CD14-positive monocyte (primary cell): ENCODE data around the gene TMEM30A. TPM values are rescaled to one million over a fixed set of nuclear protein-coding genes. Genes with fewer than 3 reads are reported as not detected.
A peak's percentile ranks its signal among the peaks of the same experiment; 100 is the strongest.

Experiments used
- DNase-seq, 3 donors: peaks; one replicate each; pipeline ENCODE4 v3.0.0-alpha.2; 2011 to 2022
- H2AFZ ChIP-seq: 2 replicates; pipeline ENCODE4 v1.6.0; 2012; ENCODE audit warnings: mild to moderate bottlenecking, low read depth, low read length, inconsistent platforms; ENCODE audit not compliant: insufficient read depth, poor library complexity, severe bottlenecking
- H3K27ac ChIP-seq, 2 donors: 1 replicate in 1 of 2; 2 replicates in 1 of 2; pipeline ENCODE4 v1.5.1; 2012 to 2013; ENCODE audit warnings: low read length in 2 of 2, control low read depth in 1 of 2, inconsistent platforms in 1 of 2, low read depth in 1 of 2, mild to moderate bottlenecking in 1 of 2
- H3K27me3 ChIP-seq, 2 donors: one replicate each; pipeline versions ENCODE4 v1.6.0 to v1.6.1; 2011 to 2013; ENCODE audit warnings: low read length in 2 of 2; ENCODE audit not compliant: control insufficient read depth in 2 of 2, insufficient read depth in 2 of 2
- H3K36me3 ChIP-seq, 2 donors: replicated peaks in 1 of 2; 1 replicate in 1 of 2; 2 replicates in 1 of 2; pipeline versions ENCODE4 v1.5.1 to v1.6.1; 2012 to 2013; ENCODE audit warnings: low read length in 2 of 2, control low read depth in 1 of 2, inconsistent platforms in 1 of 2, mild to moderate bottlenecking in 1 of 2; ENCODE audit not compliant: insufficient read depth in 2 of 2, control insufficient read depth in 1 of 2
- H3K4me1 ChIP-seq, 2 donors: 1 replicate in 1 of 2; 2 replicates in 1 of 2; pipeline versions ENCODE4 v1.5.1 to v1.6.1; 2012 to 2013; ENCODE audit warnings: low read length in 2 of 2, control low read depth in 1 of 2, inconsistent platforms in 1 of 2, mild to moderate bottlenecking in 1 of 2, moderate library complexity in 1 of 2; ENCODE audit not compliant: insufficient read depth in 2 of 2, control insufficient read depth in 1 of 2
- H3K4me2 ChIP-seq: replicated peaks from 2 replicates; pipeline ENCODE3; 2012; ENCODE audit warnings: low read length, moderate library complexity, mild to moderate bottlenecking; ENCODE audit not compliant: poor library complexity, severe bottlenecking; ENCODE audit errors: extremely low read depth
- H3K4me3 ChIP-seq, 3 experiments: fragments of 200-600 bp in 1 of 3; sonication (generic) in 1 of 3; replicated peaks in 1 of 3; 1 replicate in 2 of 3; 2 replicates in 1 of 3; pipeline ENCODE4 v1.5.1; 2011 to 2013; ENCODE audit warnings: low read length in 3 of 3, mild to moderate bottlenecking in 3 of 3, control low read depth in 2 of 3, low read depth in 2 of 3, inconsistent platforms in 1 of 3, moderate library complexity in 1 of 3
- H3K79me2 ChIP-seq: 2 replicates; pipeline ENCODE4 v1.6.0; 2012; ENCODE audit warnings: mild to moderate bottlenecking, control low read depth, inconsistent platforms, low read length, moderate library complexity; ENCODE audit not compliant: insufficient read depth
- H3K9ac ChIP-seq: 2 replicates; pipeline ENCODE4 v1.6.0; 2017; ENCODE audit warnings: low read length, mild to moderate bottlenecking; ENCODE audit not compliant: insufficient read depth, poor library complexity, severe bottlenecking
- H3K9me3 ChIP-seq, 2 donors: replicated peaks in 1 of 2; 1 replicate in 1 of 2; 2 replicates in 1 of 2; pipeline versions ENCODE4 v1.5.1 to v1.6.1; 2012 to 2013; ENCODE audit warnings: low read length in 2 of 2, control low read depth in 1 of 2; ENCODE audit not compliant: control insufficient read depth in 1 of 2, insufficient read depth in 1 of 2
- H4K20me1 ChIP-seq: 2 replicates; pipeline ENCODE4 v1.6.0; 2012; ENCODE audit warnings: mild to moderate bottlenecking, low read length, control low read depth, moderate library complexity; ENCODE audit not compliant: insufficient read depth
- H3K27ac Mint-ChIP-seq, 7 donors: one replicate each; pipeline ENCODE4 v1.8.0; 2020; ENCODE audit warnings: mild to moderate bottlenecking in 7 of 7, mixed read lengths in 7 of 7, moderate library complexity in 6 of 7, inconsistent platforms in 2 of 7
- H3K27me3 Mint-ChIP-seq, 3 donors: one replicate each; pipeline ENCODE4 v1.8.0; 2021 to 2022; ENCODE audit warnings: low read depth in 3 of 3, mild to moderate bottlenecking in 3 of 3, mixed read lengths in 3 of 3, moderate library complexity in 3 of 3, inconsistent platforms in 1 of 3
- H3K36me3 Mint-ChIP-seq, 2 donors: one replicate each; pipeline ENCODE4 v1.8.0; 2020; ENCODE audit warnings: mixed read lengths in 2 of 2, inconsistent platforms in 1 of 2, mild to moderate bottlenecking in 1 of 2
- H3K4me1 Mint-ChIP-seq: one replicate; pipeline ENCODE4 v1.8.0; 2020; ENCODE audit warnings: mild to moderate bottlenecking, mixed read lengths
- H3K4me3 Mint-ChIP-seq, 2 donors: one replicate each; pipeline ENCODE4 v1.8.0; 2020; ENCODE audit warnings: mild to moderate bottlenecking in 2 of 2, mixed read lengths in 2 of 2, moderate library complexity in 1 of 2
- H3K9me3 Mint-ChIP-seq, 7 donors: one replicate each; pipeline ENCODE4 v1.8.0; 2020 to 2022; ENCODE audit warnings: mixed read lengths in 7 of 7, mild to moderate bottlenecking in 6 of 7, moderate library complexity in 6 of 7, inconsistent platforms in 2 of 7
- CTCF ChIP-seq: fragments of 200-600 bp; IDR thresholded peaks from one replicate; pipeline ENCODE4 v1.8.0; 2022; ENCODE audit warnings: antibody characterized with exemption, mild to moderate bottlenecking
- WGBS: methylation state at CpG from one replicate; pipeline ENCODE4 v1.1.5; 2013; ENCODE audit warnings: missing lambda C conversion rate; ENCODE audit not compliant: insufficient coverage; 5-methylcytosine and 5-hydroxymethylcytosine counted together
- intact Hi-C, 2 donors: fragments of 100-400 bp; cut with micrococcal nuclease; formaldehyde crosslinking; loops; one replicate each; pipeline versions ENCODE4 v1.15.0 to v1.15.1; 2023
- polyA plus RNA-seq, 3 donors: library from polyadenylated mRNA; depleted of rRNA in 1 of 3; unstranded in 2 of 3; stranded (reverse) in 1 of 3; fragments of 300-500 nt in 2 of 3; fragments of >200 nt in 1 of 3; fragmentation: Illumina TruSeq in 2 of 3; gene quantifications; 1 replicate in 2 of 3; 2 replicates in 1 of 3; pipeline ENCODE4 v1.2.3, GENCODE V29; 2012 to 2021

TMEM30A gene
- polyA plus RNA-seq, 3 donors: 12.2 to 101 (median 70.6) TPM

- Histone ChIP-seq H3K27ac (no peak overlapping the region), H3K27me3 (no peaks in the 10 kb centered on the region), H4K20me1 (peaks cover 36% of the 10 kb centered on the region), H3K4me3 (peak overlapping the region in 2 of 3 experiments; percentile 91 to 99), H3K79me2 (peaks cover 85% of the 10 kb centered on the region), H3K4me1 (peaks cover 29 to 68% of the 10 kb centered on the region in 2 donors), H3K36me3 (no peaks in the 10 kb centered on the region), H3K9me3 (no peaks in the 10 kb centered on the region), H3K4me2 (peak overlapping the region; percentile 95), H3K9ac (no peak overlapping the region), H2AFZ (no peak overlapping the region)
- peak overlapping the region; percentile 44 to 55 for H3K4me3 Mint-ChIP-seq
- TF ChIP-seq CTCF: no peak
- no peak for DNase-seq
- peaks cover 60% of the 10 kb centered on the region for H3K4me1 Mint-ChIP-seq
- no CpG with 5 or more reads among the region's 2 CpGs for WGBS
- peak overlapping the region in 2 of 7 donors; percentile 7 to 32 for H3K27ac Mint-ChIP-seq
- H3K27me3 Mint-ChIP-seq: no peaks in the 10 kb centered on the region
- H3K36me3 Mint-ChIP-seq: peaks cover 2 to 6% of the 10 kb centered on the region in 2 donors
- H3K9me3 Mint-ChIP-seq: no peaks in the 10 kb centered on the region
- intact Hi-C loops: loop anchor here (5.0 to 10.0 kb wide), 3 partner anchors 35 to 322 kb away; partner anchors contain the start of gene SENP6 (in 2 of the 2)
These were observed 1.9 kb downstream of the TMEM30A start for GRCh38 chr6:75282706-75283105.

GRCh38 chr6:75281653-75282052 is 2.9 kb downstream of the TMEM30A start:
- Mint-ChIP-seq H3K4me1 (peaks cover 53% of the 10 kb centered on the region), H3K27me3 (no peaks in the 10 kb centered on the region), H3K27ac (peak overlapping the region in 1 of 7 donors; percentile 57), H3K4me3 (peak overlapping the region; percentile 37 to 51), H3K9me3 (no peaks in the 10 kb centered on the region), H3K36me3 (peaks cover 2 to 6% of the 10 kb centered on the region in 2 donors)
- TF ChIP-seq CTCF: no peak
- no peaks in the 10 kb centered on the region for H3K9me3 ChIP-seq
- peaks cover 93% of the 10 kb centered on the region for H3K79me2 ChIP-seq
- peak overlapping the region in 1 of 3 experiments; percentile 27 for H3K4me3 ChIP-seq
- intact Hi-C loops: loop anchor here (5.0 to 10.0 kb wide), 3 partner anchors 34 to 323 kb away; partner anchors contain the start of gene SENP6 (in 2 of the 2)
- peaks cover 46% of the 10 kb centered on the region for H4K20me1 ChIP-seq
- H3K27ac ChIP-seq: peak overlapping the region in 1 of 2 donors; percentile 51
- H3K9ac ChIP-seq: no peak overlapping the region
- no peaks in the 10 kb centered on the region for H3K27me3 ChIP-seq
- peak overlapping the region; percentile 19 for H3K4me2 ChIP-seq
- no peak overlapping the region for H2AFZ ChIP-seq
- DNase-seq: peak in 1 of 3 donors; percentile 42
- H3K4me1 ChIP-seq: peaks cover 29 to 58% of the 10 kb centered on the region in 2 donors
- H3K36me3 ChIP-seq: no peaks in the 10 kb centered on the region
